OCI-LY3 (cell line): Measurements from ENCODE around the gene BRWD1.

Experiments used
- H2AFZ ChIP-seq: fragments of 200-600, 300-600 bp; shearing (Covaris generic); 2 replicates; pipeline ENCODE4 v1.6.0; 2014; ENCODE audit warnings: antibody characterized with exemption, low read depth, low read length
- H3K27ac ChIP-seq: fragments of 200-600, 300-600 bp; sonication (generic); 2 replicates; pipeline ENCODE4 v1.5.1; 2014; ENCODE audit warnings: mild to moderate bottlenecking, low read length, moderate library complexity, mixed read lengths
- H3K27me3 ChIP-seq: fragments of 200-600, 300-600 bp; sonication (generic); 2 replicates; pipeline ENCODE4 v1.6.1; 2014; ENCODE audit warnings: low read depth, low read length, mixed read lengths
- H3K36me3 ChIP-seq: fragments of 200-600, 300-600 bp; sonication (generic); replicated peaks from 2 replicates; pipeline ENCODE3; 2014; ENCODE audit warnings: low read depth, low read length, mixed read lengths
- H3K4me1 ChIP-seq: fragments of 300-600, 200-600 bp; sonication (generic); 2 replicates; pipeline ENCODE4 v1.6.1; 2014; ENCODE audit warnings: low read length, mixed read lengths
- H3K4me2 ChIP-seq: fragments of 200-600, 300-600 bp; sonication (generic); 2 replicates; pipeline ENCODE4 v1.6.1; 2014; ENCODE audit warnings: low read length, mixed read lengths
- H3K4me3 ChIP-seq: fragments of 300-600, 200-600 bp; sonication (generic); 2 replicates; pipeline ENCODE4 v1.5.1; 2014; ENCODE audit warnings: antibody characterized with exemption, mild to moderate bottlenecking, low read length, moderate library complexity
- H3K79me2 ChIP-seq: fragments of 300-600, 200-600 bp; shearing (Covaris generic); 2 replicates; pipeline ENCODE4 v1.6.1; 2014; ENCODE audit warnings: mild to moderate bottlenecking, low read length, mixed read lengths
- H3K9ac ChIP-seq: fragments of 300-600, 200-600 bp; shearing (Covaris generic); 2 replicates; pipeline ENCODE4 v1.6.0; 2014; ENCODE audit warnings: mild to moderate bottlenecking, low read length, moderate library complexity
- H3K9me3 ChIP-seq: fragments of 200-600, 300-600 bp; shearing (Covaris generic); 2 replicates; pipeline ENCODE4 v1.6.1; 2014; ENCODE audit warnings: low read length, mixed read lengths; ENCODE audit not compliant: insufficient read depth
- H4K20me1 ChIP-seq: fragments of 200-600, 300-600 bp; sonication (generic); 2 replicates; pipeline ENCODE4 v1.6.1; 2016; ENCODE audit warnings: low read length, mixed read lengths; ENCODE audit not compliant: insufficient read depth
- CTCF ChIP-seq: fragments of 200-600, 300-600 bp; sonication (generic); IDR thresholded peaks from 2 replicates; pipeline ENCODE4 v1.5.1; 2014; ENCODE audit warnings: antibody characterized with exemption, low read length, low read depth
- EZH2phosphoT487 ChIP-seq: fragments of 200-600 bp; shearing (Covaris generic); IDR thresholded peaks from 2 replicates; pipeline ENCODE4 v1.6.1; 2018; ENCODE audit warnings: antibody characterized with exemption, mixed run types, low read depth

Gene BRWD1

GRCh38 chr21:39348040-39348354 is 34.6 kb upstream of the BRWD1 start:
- peak overlapping the region; percentile 76 for H3K9ac ChIP-seq
- peaks cover 41% of the 10 kb centered on the region for H3K36me3 ChIP-seq
- peaks cover 22% of the 10 kb centered on the region for H4K20me1 ChIP-seq
- peaks cover 42% of the 10 kb centered on the region for H3K79me2 ChIP-seq
- H3K27me3 ChIP-seq: no peaks in the 10 kb centered on the region
- H3K9me3 ChIP-seq: no peaks in the 10 kb centered on the region
- TF ChIP-seq CTCF (no peak), EZH2phosphoT487 (no peak)
- peak overlapping the region; percentile 83 for H3K4me2 ChIP-seq
- peaks cover 21% of the 10 kb centered on the region for H3K4me1 ChIP-seq
- H3K4me3 ChIP-seq: peak overlapping the region; percentile 89
- peak overlapping the region; percentile 76 for H3K27ac ChIP-seq
- no peak overlapping the region for H2AFZ ChIP-seq

- peaks cover 22% of the 10 kb centered on the region for H4K20me1 ChIP-seq
- peak overlapping the region; percentile 83 for H3K4me2 ChIP-seq
- peak overlapping the region; percentile 89 for H3K4me3 ChIP-seq
- no peak overlapping the region for H3K27ac ChIP-seq
- no peak overlapping the region for H2AFZ ChIP-seq
- peaks cover 42% of the 10 kb centered on the region for H3K79me2 ChIP-seq
- H3K27me3 ChIP-seq: no peaks in the 10 kb centered on the region
- peak overlapping the region; percentile 76 for H3K9ac ChIP-seq
- peaks cover 21% of the 10 kb centered on the region for H3K4me1 ChIP-seq
- no peaks in the 10 kb centered on the region for H3K9me3 ChIP-seq
- TF ChIP-seq EZH2phosphoT487 (no peak), CTCF (no peak)
- H3K36me3 ChIP-seq: peaks cover 41% of the 10 kb centered on the region
These were observed 34.1 kb upstream of the BRWD1 start for GRCh38 chr21:39347537-39347936.

- H4K20me1 ChIP-seq: peaks cover 22% of the 10 kb centered on the region
- H3K9ac ChIP-seq: no peak overlapping the region
- H3K4me1 ChIP-seq: peaks cover 21% of the 10 kb centered on the region
- H3K36me3 ChIP-seq: peaks cover 42% of the 10 kb centered on the region
- peak overlapping the region; percentile 83 for H3K4me2 ChIP-seq
- TF ChIP-seq CTCF: no peak
- TF ChIP-seq EZH2phosphoT487: no peak
- peaks cover 42% of the 10 kb centered on the region for H3K79me2 ChIP-seq
- peak overlapping the region; percentile 89 for H3K4me3 ChIP-seq
- no peak overlapping the region for H2AFZ ChIP-seq
- no peak overlapping the region for H3K27ac ChIP-seq
- H3K27me3 ChIP-seq: no peaks in the 10 kb centered on the region
- no peaks in the 10 kb centered on the region for H3K9me3 ChIP-seq
These were observed 33.4 kb upstream of the BRWD1 start for GRCh38 chr21:39346671-39347331.

- peak overlapping the region; percentile 83; the same call in 1 of the 2 replicates for H3K4me2 ChIP-seq
- H3K4me3 ChIP-seq: no peak overlapping the region
- H3K36me3 ChIP-seq: peaks cover 46% of the 10 kb centered on the region
These were observed 32.8 kb upstream of the BRWD1 start for GRCh38 chr21:39346206-39346605.

More at GRCh38 chr21:39346206-39346605, 32.8 kb upstream of the BRWD1 start:
- H3K27ac ChIP-seq: no peak overlapping the region
- H3K9ac ChIP-seq: no peak overlapping the region
- no peak overlapping the region for H2AFZ ChIP-seq
- H4K20me1 ChIP-seq: peaks cover 22% of the 10 kb centered on the region
- peaks cover 42% of the 10 kb centered on the region for H3K79me2 ChIP-seq
- H3K4me1 ChIP-seq: peaks cover 21% of the 10 kb centered on the region
- no peak for TF ChIP-seq EZH2phosphoT487
- no peak for TF ChIP-seq CTCF
- no peaks in the 10 kb centered on the region for H3K9me3 ChIP-seq
- no peaks in the 10 kb centered on the region for H3K27me3 ChIP-seq
